Measurements from ENCODE around the gene TMED4. TPM values are rescaled to one million over a fixed set of nuclear protein-coding genes. Genes with fewer than 3 reads are reported as not detected.

TMED4 gene
- total RNA-seq, result 87.2 and 88.9 TPM in 2 replicates
- long read RNA-seq, transcript TMED4-205 (4 exons, 1,755 nt), result minor isoform, 17 of 50 reads
- long read RNA-seq, transcript TMED4-203 (5 exons, 2,322 nt), result major isoform, 27 of 50 reads
- long read RNA-seq, partial matches to known transcripts, result 1 of 50 reads
- long read RNA-seq, other reads (novel, unspliced or antisense), result 5 of 50 reads

GRCh38 chr7:44581879-44582603 lies at the start of gene TMED4:
Gene TMED4, minus strand, starts transcription at chr7:44582231. Its CDS starts 25 bp downstream, at chr7:44582206.
- H3K36me3 Mint-ChIP-seq (ENCODE audit: low read depth), result peaks cover 7% of the 10 kb centered on the region
- no peaks in the 10 kb centered on the region for H3K9me3 Mint-ChIP-seq
- DNase-seq (ENCODE audit: low read depth, low spot score), result peak; percentile 100
- no peak for TF ChIP-seq CTCF (conservative IDR thresholded peaks at IDR 0.05)
- peak within 1 kb of the TSS; percentile 96 for H3K4me3 Mint-ChIP-seq
- peak within 1 kb of the TSS; percentile 97 for H3K27ac Mint-ChIP-seq (ENCODE audit: unreplicated experiment)
- H3K4me1 Mint-ChIP-seq, result peaks cover 23% of the 10 kb centered on the region
- peaks cover 26% of the 10 kb centered on the region for H3K27me3 Mint-ChIP-seq (ENCODE audit: low read depth)

- Mint-ChIP-seq H3K27me3 (ENCODE audit: low read depth) (no peaks in the 10 kb centered on the region), H3K36me3 (ENCODE audit: low read depth) (peaks cover 2% of the 10 kb centered on the region), H3K27ac (ENCODE audit: unreplicated experiment) (peak overlapping the region; percentile 63), H3K9me3 (no peaks in the 10 kb centered on the region), H3K4me1 (no peaks in the 10 kb centered on the region), H3K4me3 (no peak overlapping the region)
- no peak for DNase-seq (ENCODE audit: low read depth, low spot score)
- TF ChIP-seq CTCF (conservative IDR thresholded peaks at IDR 0.05), result no peak
These were observed 49.6 kb upstream of the TMED4 start for GRCh38 chr7:44631458-44632115.

GRCh38 chr7:44630792-44631457 lies 48.9 kb upstream of the TMED4 start:
- no peak for TF ChIP-seq CTCF (conservative IDR thresholded peaks at IDR 0.05)
- no peak overlapping the region for H3K4me3 Mint-ChIP-seq
- no peaks in the 10 kb centered on the region for H3K4me1 Mint-ChIP-seq
- no peaks in the 10 kb centered on the region for H3K27me3 Mint-ChIP-seq (ENCODE audit: low read depth)
- no peak overlapping the region for H3K27ac Mint-ChIP-seq (ENCODE audit: unreplicated experiment)
- H3K36me3 Mint-ChIP-seq (ENCODE audit: low read depth), result peaks cover 2% of the 10 kb centered on the region
- DNase-seq (ENCODE audit: low read depth, low spot score), result no peak
- no peaks in the 10 kb centered on the region for H3K9me3 Mint-ChIP-seq

GRCh38 chr7:44629829-44630522 lies 47.9 kb upstream of the TMED4 start:
- DNase-seq (ENCODE audit: low read depth, low spot score), result no peak
- TF ChIP-seq CTCF (conservative IDR thresholded peaks at IDR 0.05), result no peak
- Mint-ChIP-seq H3K4me1 (no peaks in the 10 kb centered on the region), H3K27ac (ENCODE audit: unreplicated experiment) (no peak overlapping the region), H3K9me3 (no peaks in the 10 kb centered on the region), H3K27me3 (ENCODE audit: low read depth) (no peaks in the 10 kb centered on the region), H3K36me3 (ENCODE audit: low read depth) (peaks cover 2% of the 10 kb centered on the region), H3K4me3 (no peak overlapping the region)

- no peaks in the 10 kb centered on the region for H3K27me3 Mint-ChIP-seq (ENCODE audit: low read depth)
- no peak overlapping the region for H3K27ac Mint-ChIP-seq (ENCODE audit: unreplicated experiment)
- no peak overlapping the region for H3K4me3 Mint-ChIP-seq
- peaks cover 11% of the 10 kb centered on the region for H3K4me1 Mint-ChIP-seq
- H3K36me3 Mint-ChIP-seq (ENCODE audit: low read depth), result peaks cover 2% of the 10 kb centered on the region
- no peaks in the 10 kb centered on the region for H3K9me3 Mint-ChIP-seq
- DNase-seq (ENCODE audit: low read depth, low spot score), result no peak
- TF ChIP-seq CTCF (conservative IDR thresholded peaks at IDR 0.05), result no peak
These were observed 44.6 kb upstream of the TMED4 start for GRCh38 chr7:44626620-44627019.

Data from neural crest cell (in vitro differentiated cells).